Activated T-helper 9 cell treated with anti-CD3 and anti-CD28 coated beads, Interleukin-2, amount 50 U/mL, for 16 hours (primary cell): ENCODE measurements around the gene KCMF1.

Experiments used
- DNase-seq: peaks from one replicate; pipeline ENCODE4 v3.0.0-alpha.2; 2020; ENCODE audit warnings: low read depth

Gene KCMF1

DNA sequence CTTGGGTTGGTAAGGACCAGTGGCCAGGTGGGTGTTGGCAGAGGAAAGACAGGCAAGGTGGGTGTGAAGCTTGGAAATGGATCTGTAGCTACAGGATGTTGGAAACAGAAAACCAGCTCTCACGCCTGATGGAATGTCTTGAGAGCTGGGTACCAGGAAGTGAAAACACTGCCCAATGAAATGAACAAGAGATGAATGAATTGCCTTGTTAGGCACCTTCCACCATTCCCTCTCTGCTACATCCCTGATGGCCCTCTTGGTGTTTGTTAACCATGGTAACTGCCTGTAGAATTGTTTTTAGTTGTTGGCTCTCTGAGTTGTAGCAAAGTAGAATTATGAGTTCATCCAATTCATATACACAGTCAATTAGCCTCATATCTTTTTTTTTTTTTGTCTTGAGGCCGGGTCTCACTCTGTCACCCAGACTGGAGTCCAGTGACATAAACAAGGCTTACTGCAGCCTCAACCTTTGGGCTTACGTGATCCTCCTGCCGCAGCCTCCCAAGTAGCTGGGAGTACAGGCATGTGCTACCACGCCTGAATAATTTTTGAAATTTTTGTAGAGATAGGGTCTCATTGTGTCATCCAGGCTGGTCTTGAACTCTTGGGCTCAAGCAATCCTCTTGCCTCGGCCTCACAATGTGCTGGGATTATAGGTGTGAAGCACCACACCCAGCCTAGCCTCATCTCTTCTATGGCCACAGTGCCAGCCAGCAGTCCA lies 9.5 kb downstream of the KCMF1 start:
- no peak for DNase-seq

DNA sequence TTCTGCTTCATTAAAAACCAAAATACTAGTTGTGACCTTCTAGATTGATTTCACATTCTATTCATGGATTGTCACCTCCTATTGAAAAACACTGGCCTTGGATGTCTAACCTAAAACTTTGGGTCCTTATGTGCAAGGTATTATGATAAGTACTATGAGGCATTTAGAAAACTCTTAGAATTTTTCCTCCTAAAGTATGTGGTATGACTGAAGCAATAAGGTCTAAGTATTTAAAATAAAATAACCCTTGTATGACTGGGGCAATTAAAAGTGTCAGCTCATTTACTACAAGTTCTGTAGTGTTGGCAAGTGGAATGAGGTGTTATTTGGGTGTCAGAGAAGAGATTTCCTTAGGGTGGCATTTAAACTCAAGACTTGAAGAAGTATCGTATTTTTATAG lies 15.1 kb downstream of the KCMF1 start:
- DNase-seq: no peak

DNA sequence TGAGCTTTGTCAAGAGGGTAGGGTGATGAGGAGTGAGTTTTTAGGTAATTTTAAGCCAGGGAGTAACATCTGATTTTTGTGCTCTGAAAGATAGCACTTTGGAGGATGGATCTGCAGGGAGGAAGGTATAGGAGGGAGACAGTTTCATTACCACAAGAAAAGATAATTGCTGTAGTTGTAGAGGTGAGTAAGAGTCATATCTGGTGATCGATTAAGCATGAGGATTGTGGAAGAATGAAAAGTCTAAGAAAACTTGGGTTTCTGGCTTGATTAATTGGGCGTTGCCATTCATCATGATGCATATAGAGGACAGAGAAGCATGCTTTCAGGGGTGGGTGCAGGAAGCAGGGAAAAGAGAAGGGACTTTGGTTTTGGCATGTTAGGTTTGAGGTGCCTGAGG lies 18.5 kb downstream of the KCMF1 start:
- no peak for DNase-seq

DNA sequence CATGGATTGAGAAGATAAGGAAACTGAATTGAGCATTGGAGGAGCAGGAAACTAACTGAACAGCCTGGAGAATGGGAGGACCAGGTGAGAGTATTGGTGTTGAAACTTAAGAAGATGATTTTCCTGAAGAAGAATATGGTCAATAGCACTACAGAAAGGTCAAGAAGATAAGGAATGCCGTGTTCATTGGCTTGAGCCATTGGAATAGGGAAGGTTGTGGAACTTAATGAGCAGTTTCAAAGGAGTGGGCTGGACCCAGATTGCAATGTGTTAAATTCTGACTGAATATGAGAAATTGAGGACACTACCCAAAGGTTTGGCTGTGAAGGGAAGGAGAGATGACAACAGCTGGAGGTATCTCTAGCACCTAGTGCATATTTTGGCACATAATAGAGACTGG lies 19.0 kb downstream of the KCMF1 start:
- no peak for DNase-seq

DNA sequence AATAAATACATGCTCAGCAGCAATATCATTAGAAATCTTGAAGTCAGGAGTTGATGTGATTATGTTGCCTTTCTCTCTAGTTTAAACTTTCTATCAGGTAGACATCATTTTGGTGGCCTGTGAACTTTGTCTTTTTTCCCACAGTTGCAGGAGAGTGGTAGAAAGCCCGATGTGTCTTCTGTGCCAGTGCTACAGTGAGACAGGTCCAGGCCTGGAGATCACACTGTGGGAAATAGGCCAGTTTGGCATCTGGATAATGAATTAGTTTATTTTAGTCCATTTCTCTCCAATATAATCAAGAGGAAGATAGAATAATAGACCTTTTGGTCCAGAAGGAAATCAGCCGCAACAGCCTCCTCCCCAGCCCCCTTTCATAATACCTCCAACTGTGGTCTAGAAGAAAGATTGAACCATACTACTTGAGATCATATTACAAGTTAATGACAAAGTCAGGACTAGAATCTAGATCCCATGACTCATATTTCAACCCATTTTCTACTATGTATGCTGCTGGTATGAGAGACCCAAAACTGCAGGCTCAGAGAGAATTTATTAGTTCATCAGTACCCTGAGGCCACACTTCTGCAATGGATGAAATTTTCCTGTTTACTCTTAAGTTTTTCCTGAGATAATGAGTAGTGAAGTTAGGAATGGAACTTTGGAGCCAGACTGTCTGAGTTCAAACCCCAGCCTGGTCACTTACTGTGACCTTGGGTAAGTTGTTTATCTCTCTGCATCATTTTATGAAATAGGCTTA lies 20.6 kb downstream of the KCMF1 start:
- no peak for DNase-seq

DNA sequence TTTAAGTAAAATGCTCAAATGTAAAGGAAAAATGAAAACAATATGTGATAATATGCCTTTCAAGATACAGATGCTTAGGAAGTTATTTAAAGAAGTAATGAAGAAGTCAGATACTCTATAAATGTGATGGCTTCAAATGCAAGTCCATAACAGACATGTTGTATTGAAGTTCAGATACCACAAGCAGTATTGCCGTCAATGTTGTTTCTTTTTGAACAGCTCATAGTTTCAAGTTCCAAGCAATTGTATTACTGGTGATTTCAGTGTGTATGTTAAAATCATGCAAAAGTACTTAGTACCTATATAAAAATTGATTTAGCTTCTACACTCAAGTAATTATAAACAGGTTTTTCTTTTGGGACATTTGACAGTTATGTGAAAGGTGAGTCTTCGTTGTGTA lies 24.9 kb downstream of the KCMF1 start:
- DNase-seq: no peak

DNA sequence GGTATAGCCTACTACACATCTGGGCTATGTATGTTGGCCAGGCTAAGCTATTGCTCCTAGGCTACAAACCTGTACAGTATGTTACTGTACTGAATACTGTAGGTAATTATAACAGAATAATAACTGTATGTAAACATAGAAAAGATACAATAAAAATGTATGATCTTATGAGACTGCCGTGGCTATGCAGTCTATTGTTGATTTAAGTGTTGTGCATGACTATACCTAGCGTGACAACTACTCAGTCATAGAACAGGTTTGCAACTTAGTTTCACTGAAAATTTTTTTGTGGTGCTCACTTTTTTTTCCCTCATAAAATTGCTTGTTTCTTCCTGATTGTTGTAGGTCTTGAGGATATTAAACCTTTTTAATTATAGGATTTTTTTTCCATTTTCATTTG lies 25.9 kb downstream of the KCMF1 start:
- DNase-seq: no peak

DNA sequence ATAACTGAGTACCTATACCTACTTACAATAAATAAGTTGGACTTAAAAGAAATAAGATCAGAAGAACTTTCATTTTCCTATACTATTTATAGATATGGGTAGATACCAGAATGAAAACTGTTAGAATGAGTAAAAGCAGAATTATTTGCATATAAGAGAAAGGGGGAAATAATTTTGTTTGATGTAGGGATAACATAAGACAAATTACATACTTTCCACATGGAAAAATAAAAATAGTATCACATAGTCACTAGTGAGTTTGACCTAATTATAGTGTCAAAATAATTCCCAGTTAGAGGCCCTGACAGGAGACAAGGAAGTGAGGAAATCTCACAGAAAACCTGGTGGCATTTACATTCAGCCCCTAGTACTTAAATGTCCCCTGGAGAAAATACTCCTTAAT lies 28.6 kb downstream of the KCMF1 start:
- no peak for DNase-seq

DNA sequence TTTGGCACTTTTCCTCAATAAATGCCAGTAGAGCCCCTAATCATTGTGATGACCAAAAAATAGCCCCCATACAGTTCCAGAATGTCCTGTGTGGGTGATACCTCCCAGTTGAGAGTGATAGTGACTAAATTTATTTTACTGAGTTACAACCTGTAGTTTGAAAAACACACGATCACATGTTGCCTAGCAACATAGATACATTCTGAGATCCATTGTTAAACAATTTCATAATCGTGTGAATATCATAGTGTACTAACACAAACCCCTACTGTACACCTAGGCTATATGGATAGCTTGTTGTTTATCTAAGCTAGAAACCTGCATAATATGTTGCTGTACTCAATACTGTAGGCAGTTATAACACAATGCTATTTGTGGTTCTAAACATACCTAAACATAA lies 30.6 kb downstream of the KCMF1 start:
- no peak for DNase-seq

DNA sequence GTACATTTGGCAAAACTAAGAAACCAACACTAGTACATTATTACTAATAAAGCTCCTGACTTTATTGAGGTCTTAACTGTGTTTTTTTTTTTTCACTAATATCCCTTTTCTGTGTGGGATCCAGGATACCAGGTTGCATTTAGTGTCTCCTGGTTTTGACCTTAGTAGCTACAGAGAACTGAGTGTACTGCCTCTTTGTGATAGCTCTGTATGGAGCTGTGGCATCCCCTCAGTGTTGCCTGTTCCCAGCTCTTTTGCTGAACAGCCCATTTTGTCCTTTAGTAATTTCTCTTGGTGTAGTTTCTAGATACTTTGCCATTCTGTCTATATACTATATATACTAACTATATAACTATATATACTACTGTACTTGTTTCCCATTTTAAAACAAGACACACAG lies 31.6 kb downstream of the KCMF1 start:
- DNase-seq: no peak

DNA sequence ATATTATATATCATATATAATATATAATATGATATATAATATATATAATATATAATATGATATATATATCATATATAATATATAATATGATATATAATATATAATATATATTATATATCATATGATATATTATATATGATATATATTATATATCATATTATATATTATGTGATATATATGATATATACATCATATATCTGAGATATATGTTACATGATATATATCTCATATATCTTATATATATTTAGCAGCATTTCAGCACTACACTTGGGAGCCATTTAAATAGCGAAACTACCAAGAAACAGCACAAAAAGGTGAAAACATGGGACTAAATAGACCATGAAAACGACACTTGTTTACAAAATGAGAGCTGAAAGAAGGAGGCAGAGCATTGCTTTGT lies 37.3 kb downstream of the KCMF1 start:
- DNase-seq: no peak

DNA sequence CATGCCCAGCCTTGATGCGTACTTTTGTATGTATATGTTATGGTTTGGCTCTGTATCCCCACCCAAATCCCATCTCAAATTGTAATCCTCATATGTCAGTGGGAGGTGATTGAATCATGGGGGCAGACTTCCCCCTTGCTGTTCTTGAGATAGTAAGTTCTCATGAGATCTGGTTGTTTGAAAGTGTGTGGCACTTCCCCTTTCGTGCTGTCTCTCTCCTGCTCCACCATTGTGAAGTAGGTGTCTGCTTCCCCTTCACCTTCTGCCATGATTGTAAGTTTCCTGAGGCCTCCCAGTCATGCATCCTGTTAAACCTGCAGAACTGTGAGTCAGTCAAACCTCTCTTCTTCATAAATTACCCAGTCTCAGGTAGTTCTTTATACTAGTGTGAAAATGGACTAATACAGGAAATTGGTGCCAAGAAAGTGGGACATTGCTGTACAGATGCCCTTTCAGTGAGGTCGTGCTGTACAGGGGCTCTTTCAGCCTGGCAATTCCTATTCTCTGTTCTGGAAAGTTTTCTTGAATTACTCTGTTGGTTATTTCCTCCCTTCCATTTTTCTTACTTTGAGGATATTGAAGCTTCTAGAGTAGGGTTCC lies 38.2 kb downstream of the KCMF1 start:
- no peak for DNase-seq

DNA sequence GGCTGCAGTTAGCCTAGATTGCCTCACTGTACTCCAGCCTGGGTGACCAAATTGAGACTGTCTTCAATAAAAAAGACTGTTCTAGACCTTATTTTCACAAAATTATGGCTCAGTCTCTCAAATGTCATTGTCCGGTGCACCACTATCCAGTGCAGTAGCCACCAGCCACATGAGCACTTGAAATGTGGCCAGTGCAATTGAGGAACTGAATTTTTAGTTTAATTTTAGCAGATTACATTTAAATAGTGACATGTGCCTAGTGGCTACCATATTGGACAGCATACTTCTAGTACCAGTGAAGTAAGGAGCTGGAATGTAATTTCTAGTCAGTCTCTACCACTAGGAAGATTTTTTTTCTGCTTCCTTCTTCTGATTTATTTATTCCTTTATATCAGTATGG lies 39.4 kb downstream of the KCMF1 start:
- DNase-seq: no peak

DNA sequence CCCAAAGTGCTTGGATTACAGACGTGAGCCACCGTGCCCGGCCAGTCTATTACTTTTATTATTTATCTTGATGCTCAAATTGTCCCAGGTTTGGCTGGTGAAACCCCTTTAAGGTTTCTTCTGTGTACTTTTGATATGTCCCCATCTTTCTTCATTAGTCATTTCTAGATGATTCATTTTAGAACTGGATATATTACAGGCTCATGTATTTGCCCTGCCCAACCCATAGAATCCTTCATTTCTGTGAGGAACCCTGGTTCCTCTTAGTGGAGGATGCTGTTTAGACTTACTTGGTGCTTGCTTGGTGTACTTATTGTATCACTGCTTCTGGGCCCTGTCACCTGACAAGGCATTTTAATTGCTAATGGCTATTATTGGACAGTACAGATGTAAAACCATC lies 40.1 kb downstream of the KCMF1 start:
- no peak for DNase-seq

DNA sequence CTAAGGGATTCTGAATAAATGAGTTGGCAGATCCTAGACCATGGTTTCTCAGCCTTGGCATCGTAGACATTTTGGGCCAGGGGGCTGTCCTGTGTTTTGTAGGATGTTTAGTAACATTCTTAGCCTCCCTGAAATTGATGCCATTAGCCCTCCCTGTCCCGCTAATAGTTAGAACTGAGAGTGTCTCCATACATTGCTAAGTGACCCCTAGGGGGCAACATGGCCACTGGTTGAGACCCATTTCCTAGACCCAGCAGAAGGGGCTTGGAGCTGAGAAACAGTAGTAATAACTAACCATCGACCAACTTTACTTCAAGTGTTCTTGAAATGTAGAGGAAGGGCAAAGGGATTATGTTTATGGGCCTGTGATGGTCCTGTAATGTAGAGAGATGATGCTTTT lies 40.8 kb downstream of the KCMF1 start:
- no peak for DNase-seq

DNA sequence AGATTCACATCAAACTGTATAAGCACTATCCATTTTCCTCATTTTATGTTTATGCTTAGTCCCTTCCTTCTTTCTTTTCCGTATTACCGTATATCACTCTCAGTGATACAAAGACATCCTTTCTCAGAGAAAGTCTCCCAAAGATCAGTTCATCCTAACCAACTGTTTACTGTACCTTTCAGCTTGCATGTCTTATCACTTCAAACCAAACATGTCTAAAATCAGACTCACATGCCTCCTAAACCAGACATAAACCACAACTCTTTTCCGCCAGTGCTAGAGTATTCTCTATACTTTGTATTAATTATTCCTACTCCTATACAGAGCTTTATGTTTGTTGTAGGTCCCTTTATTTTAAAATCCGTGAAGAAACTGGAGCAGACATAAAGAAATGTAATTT lies 41.5 kb downstream of the KCMF1 start:
- DNase-seq: no peak

DNA sequence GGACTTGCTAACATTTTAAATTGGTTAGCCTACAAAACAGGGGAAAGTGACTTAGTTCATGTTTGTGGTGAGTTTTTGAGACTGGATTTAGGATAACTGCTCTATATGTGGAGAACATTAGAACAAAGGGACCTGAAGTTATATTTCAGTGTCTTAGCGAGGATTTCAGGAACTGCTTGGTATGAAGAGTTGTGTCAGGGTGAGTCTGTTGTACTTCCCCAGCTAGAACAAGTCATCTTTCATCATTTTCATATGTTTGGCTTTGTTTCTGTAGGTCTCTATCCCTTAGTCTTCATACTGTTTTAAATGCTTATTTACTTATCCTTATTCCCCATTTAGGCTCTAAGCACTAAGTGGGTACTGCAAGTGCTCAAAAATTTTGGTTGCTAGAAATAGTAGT lies 41.9 kb downstream of the KCMF1 start:
- no peak for DNase-seq

DNA sequence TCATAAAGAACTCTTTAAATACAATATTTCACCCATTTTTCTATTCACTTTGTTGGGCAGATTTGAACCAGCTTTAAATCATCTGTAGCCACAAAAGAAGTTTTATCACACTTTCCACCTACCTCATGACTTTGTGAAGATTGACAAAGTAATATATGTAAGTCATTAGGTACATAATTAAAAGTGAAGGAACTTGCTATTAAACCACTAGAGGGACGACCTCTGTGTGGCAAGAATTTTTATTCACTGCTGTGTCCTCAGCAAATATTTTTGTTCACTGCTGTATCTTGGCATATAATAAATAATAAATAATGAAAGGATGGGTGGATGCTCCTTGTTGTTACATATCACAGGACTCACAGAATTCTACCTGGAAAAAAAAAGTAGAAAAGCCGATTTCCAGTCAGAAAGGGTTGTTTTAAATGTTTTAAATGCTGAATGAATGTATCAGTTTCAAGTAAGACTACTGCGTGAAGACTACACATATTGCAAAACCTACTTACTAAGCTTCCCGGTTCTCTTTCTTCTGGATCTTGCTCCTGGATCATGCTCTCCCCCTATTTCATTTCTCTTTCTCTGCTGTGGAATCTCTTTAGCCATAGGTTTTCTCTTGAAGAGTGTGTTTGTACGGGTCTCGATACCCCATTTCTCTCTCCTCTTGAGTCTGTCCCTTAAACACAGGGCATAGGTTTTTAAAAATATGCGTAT lies 44.8 kb downstream of the KCMF1 start:
- no peak for DNase-seq

DNA sequence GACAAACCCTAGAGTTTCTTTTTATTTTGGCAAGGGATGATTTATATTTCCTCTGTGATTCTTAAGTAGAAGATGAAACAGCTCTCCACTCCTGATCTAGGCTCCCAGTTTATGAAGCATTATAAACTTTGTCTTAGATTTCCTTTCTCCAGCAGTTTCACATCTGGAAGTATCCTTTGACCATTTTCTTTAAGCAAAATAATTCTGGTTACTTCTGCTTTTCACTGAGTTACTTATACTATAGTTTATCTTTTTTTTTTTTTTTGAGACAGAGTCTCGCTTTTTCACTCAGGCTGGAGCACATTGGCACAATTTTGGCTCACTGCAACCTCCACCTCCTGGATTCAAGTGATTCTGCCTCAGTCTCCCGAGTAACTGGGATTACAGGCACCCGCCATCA lies 45.5 kb downstream of the KCMF1 start:
- DNase-seq: no peak

DNA sequence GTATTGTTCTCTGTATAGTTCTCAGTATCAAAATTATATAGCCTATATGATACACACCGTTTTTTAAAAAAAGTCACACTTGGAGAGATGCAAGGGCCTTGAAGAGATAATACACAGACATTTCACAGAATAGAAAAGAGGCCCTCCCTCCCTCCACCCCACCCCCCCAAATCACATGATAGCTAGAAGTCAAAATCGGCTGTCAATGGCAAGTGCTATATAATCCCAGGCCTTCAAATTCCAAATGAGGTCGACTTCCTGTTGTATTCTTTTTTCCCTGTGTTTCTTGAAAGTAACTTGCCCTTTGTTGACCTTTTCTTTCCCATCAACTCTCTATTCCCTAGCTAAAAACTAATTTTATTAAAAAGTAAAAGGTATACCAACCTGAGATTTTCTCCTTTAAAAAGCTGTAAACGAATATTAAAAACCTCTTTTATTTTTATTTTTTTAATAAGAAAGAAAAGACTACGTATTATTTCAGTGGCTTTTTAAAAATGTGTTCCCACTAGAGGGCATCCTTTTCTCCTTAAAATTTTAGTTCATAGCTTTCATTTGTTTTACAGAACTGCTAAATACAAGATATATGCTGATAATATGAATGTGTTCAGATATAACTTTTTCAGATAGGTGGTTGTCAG lies 46.6 kb downstream of the KCMF1 start:
- DNase-seq: no peak

DNA sequence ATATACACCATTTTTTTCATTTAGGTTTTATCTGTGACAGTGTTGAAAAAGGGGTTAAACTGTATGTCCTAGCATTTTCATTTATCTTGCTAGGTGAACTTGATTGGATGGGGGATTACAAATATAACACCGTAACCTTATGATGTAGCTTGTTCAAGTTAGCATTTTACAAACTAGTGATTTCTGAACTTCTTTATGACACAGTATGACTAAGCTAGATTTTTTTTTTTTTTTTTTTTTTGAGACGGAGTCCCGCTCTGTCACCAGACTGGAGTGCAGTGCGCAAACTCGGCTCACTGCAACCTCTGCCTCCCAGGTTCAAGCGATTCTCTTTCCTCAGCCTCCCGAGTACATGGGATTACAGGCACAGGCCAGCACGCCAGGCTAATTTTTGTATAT lies 47.1 kb downstream of the KCMF1 start:
- no peak for DNase-seq

DNA sequence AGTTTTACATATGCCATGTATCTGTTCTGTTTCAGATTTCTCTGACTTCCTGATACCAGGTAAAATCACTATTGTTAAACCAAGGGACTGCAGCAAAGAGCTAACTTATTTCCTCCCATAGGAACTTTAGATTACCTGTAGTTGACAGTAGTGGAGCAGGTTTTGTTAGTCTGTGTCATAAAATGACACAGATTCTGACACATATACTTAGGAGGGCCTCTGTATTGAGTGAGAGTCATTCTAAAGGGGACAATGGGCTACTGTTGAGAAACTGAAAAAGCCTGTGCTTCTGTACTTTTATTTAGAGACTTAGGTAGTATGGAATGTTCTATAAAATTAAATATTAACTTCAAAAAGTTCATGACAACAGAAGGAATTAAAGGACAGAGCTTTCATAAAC lies 48.2 kb downstream of the KCMF1 start:
- no peak for DNase-seq
